ENCODE results near the gene PRR20G.
A peak's percentile ranks its signal among the peaks of the same experiment; 100 is the strongest.

Gene PRR20G

DNA sequence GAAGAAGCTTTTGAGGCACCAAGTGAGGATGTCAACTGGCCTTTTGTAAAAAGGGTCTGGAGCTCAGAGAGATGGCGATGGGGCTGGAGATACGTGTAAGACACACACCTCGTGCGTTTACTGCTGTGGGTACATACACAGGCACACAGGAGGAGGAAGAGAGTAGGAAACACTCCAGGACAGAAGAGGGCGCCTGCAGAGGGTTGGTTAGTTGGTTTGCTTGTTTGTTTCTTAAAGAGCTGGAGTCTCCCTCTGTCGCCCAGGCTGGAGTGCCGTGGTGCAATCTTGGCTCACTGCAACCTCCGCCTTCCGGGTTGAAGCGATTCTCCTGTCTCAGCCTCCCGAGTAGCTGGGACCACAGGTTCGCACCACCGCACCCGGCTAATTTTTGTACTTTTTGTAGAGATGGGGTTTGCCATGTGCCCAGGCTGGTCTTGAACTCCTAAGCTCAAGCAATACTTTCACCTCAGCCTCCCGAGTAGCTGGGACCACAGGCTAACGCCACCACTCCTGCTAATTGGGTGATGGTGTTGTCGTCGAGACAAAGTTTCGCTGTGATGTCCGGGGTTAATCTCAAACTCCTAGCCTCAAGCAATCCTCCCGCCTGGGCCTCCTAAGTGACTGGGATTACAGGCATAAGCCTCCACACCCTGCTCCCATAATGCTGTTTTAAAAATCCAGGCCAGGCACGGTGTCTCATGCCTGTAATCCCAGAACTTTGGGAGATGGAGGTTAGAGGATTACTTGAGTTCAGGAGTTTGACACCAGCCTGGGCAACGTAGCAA lies 1.3 kb upstream of the PRR20G start:
- no peak for TF ChIP-seq CTCF (conservative IDR thresholded peaks at IDR 0.05; ENCODE audit: low read length)

GRCh38 chr3:127288343-127288742 lies 497 bp upstream of the PRR20G start:
- TF ChIP-seq CTCF (conservative IDR thresholded peaks at IDR 0.05; ENCODE audit: low read length): no peak
- DNase-seq (ENCODE audit: low read depth): no peak
- H3K4me3 ChIP-seq (ENCODE audit: low read length): no peak overlapping the region

More for the DNA sequence above, 1.3 kb upstream of the PRR20G start:
- no peak overlapping the region for H3K4me3 ChIP-seq (ENCODE audit: low read length)
- DNase-seq (ENCODE audit: low read depth): no peak

GRCh38 chr3:127286571-127287140 lies 1.2 kb downstream of the PRR20G start:
- H3K4me3 ChIP-seq (ENCODE audit: low read length): peak overlapping the region; percentile 7; the same call in 1 of the 2 replicates
- DNase-seq (ENCODE audit: low read depth): peak; percentile 7

GRCh38 chr3:127284258-127284657 lies 3.6 kb downstream of the PRR20G start:
- DNase-seq (ENCODE audit: low read depth): no peak
- TF ChIP-seq CTCF (conservative IDR thresholded peaks at IDR 0.05; ENCODE audit: low read length): no peak
- H3K4me3 ChIP-seq (ENCODE audit: low read length): no peak overlapping the region

More at GRCh38 chr3:127286571-127287140, 1.2 kb downstream of the PRR20G start:
- TF ChIP-seq CTCF (conservative IDR thresholded peaks at IDR 0.05; ENCODE audit: low read length): no peak

DNA sequence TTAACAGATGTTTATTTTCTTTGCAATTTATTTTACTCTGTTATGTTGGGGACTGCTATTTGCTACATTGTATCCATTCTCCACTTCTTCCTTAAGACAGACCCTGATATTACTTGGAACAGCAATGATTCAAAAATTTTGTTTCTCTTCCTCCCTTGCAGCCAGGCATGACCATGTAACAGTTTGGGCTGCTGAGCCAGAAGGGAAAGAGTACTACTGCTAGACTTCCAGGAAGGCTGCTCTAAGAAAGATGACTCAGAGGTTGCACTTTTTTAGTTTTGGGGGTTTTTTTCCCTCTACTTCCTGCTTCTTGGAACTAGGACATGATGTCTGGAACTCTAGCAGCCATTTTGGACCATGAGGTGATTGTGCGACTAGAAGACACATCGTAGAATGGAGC lies 10.3 kb downstream of the PRR20G start:
- no peak for TF ChIP-seq CTCF (conservative IDR thresholded peaks at IDR 0.05; ENCODE audit: low read length)
- H3K4me3 ChIP-seq (ENCODE audit: low read length): no peak overlapping the region
- DNase-seq (ENCODE audit: low read depth): peak; percentile 30

DNA sequence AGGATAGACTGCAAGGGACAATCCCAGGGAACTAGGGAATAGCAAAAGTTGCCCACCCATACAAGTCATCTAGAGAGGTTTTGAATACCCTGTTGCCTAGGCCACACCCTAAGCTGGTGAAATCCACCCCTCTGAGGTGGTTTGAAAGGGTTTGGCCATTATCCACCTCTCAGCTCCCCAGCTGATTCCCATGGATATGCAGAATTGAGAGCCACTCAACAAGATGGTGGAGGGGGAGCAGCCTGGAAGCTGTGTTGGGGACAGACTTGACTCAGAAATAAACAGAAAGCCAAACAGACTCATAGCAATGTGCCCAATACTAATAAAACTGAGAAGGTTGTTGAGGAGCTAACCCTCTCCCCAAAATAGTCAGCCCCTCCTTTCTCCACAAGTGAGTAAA lies 10.9 kb downstream of the PRR20G start:
- DNase-seq (ENCODE audit: low read depth): no peak
- H3K4me3 ChIP-seq (ENCODE audit: low read length): no peak overlapping the region

More for the DNA sequence above, 10.9 kb downstream of the PRR20G start:
- no peak for TF ChIP-seq CTCF (conservative IDR thresholded peaks at IDR 0.05; ENCODE audit: low read length)
